Astrocyte (in vitro differentiated cells and primary cell): ENCODE measurements around the gene C15orf61.

ENCODE experiments used
- CTCF ChIP-seq: IDR thresholded peaks from 2 replicates; pipeline ENCODE4 v1.5.1; 2011; ENCODE audit warnings: low read depth, mild to moderate bottlenecking, inconsistent platforms, low read length, moderate library complexity; ENCODE audit not compliant: insufficient read depth
- EZH2 ChIP-seq: IDR thresholded peaks from 2 replicates; pipeline ENCODE4 v1.6.1; 2012; ENCODE audit warnings: mild to moderate bottlenecking, low read length, inconsistent platforms; ENCODE audit not compliant: insufficient read depth

- TF ChIP-seq CTCF, result no peak
- TF ChIP-seq EZH2, result no peak
Observed at GRCh38 chr15:67520321-67521028, 456 bp upstream of the C15orf61 start.
